ENCODE results near the gene FAM107B.

The FAM107B gene

DNA sequence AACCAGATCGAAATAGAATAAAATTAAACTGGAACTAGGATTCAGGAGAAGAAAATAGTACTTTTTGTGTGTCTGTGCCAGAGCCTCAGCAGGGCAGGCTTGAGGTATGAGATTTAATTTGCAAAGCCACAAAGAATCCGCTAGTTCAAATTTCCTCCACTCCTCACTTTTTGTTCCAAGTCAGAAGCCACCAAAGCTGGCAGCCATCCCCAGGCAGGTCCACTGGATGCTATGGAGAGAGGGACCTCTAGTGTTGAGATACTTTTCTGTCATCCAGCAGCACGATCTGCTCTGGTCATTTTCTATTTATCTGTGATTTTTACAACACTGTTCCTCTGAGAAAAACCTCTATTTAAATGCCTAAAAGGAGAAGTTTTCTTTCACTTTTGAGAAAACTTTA, 296.1 kb downstream of the FAM107B start:
- TF ChIP-seq ZNF626 (tag by site-specific recombination; IDR thresholded peaks at IDR 0.05) (no peak), ZEB2 (tag by site-specific recombination; IDR thresholded peaks at IDR 0.05) (no peak), ZNF521 (tag by site-specific recombination; IDR thresholded peaks at IDR 0.05) (no peak), ZNF654 (tag by site-specific recombination; IDR thresholded peaks at IDR 0.05; ENCODE audit: low read depth) (peak; percentile 94), ZNF292 (tag by site-specific recombination; IDR thresholded peaks at IDR 0.05; ENCODE audit: borderline replicate concordance, low read depth) (no peak), TRIM28 (IDR thresholded peaks at IDR 0.05; ENCODE audit: borderline replicate concordance, low read length) (no peak), ZNF248 (tag by site-specific recombination; IDR thresholded peaks at IDR 0.05) (no peak), ZNF341 (tag by site-specific recombination; IDR thresholded peaks at IDR 0.05; ENCODE audit: low read depth) (no peak), ZNF571 (tag by site-specific recombination; IDR thresholded peaks at IDR 0.05) (no peak), ZNF121 (tag by site-specific recombination; IDR thresholded peaks at IDR 0.05) (no peak), SCRT2 (tag by site-specific recombination; IDR thresholded peaks at IDR 0.05) (no peak), KLF7 (tag by site-specific recombination; IDR thresholded peaks at IDR 0.05; ENCODE audit: borderline replicate concordance) (no peak), ZNF660 (tag by site-specific recombination; IDR thresholded peaks at IDR 0.05) (peak; percentile 18; the same call in 1 of the 2 replicates), HOXD13 (CRISPR knock-in tag; IDR thresholded peaks at IDR 0.05; ENCODE audit: borderline replicate concordance) (no peak), ZNF544 (tag by site-specific recombination; IDR thresholded peaks at IDR 0.05) (no peak), ZSCAN30 (tag by site-specific recombination; IDR thresholded peaks at IDR 0.05) (0 out of 2 replicates have a peak, but pooled peaks have one; percentile 36), ZNF48 (tag by site-specific recombination; IDR thresholded peaks at IDR 0.05) (no peak)
- TF ChIP-seq, protein P1, sequence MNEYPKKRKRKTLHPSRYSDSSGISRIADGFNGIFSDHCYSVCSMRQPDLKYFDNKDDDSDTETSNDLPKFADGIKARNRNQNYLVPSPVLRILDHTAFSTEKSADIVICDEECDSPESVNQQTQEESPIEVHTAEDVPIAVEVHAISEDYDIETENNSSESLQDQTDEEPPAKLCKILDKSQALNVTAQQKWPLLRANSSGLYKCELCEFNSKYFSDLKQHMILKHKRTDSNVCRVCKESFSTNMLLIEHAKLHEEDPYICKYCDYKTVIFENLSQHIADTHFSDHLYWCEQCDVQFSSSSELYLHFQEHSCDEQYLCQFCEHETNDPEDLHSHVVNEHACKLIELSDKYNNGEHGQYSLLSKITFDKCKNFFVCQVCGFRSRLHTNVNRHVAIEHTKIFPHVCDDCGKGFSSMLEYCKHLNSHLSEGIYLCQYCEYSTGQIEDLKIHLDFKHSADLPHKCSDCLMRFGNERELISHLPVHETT (tag by site-specific recombination; IDR thresholded peaks at IDR 0.05) = no peak
- TF ChIP-seq, protein P2, sequence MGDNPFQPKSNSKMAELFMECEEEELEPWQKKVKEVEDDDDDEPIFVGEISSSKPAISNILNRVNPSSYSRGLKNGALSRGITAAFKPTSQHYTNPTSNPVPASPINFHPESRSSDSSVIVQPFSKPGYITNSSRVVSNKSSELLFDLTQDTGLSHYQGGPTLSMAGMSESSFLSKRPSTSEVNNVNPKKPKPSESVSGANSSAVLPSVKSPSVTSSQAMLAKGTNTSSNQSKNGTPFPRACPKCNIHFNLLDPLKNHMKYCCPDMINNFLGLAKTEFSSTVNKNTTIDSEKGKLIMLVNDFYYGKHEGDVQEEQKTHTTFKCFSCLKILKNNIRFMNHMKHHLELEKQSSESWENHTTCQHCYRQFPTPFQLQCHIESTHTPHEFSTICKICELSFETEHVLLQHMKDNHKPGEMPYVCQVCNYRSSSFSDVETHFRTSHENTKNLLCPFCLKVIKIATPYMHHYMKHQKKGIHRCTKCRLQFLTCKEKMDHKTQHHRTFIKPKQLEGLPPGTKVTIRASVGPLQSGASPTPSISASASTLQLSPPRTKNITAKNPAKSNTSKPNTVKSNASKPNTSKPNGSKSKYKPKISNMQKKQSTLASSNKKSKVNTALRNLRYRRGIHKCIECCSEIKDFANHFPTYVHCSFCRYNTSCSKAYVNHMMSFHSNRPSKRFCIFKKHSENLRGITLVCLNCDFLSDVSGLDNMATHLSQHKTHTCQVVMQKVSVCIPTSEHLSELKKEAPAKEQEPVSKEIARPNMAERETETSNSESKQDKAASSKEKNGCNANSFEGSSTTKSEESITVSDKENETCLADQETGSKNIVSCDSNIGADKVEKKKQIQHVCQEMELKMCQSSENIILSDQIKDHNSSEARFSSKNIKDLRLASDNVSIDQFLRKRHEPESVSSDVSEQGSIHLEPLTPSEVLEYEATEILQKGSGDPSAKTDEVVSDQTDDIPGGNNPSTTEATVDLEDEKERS (tag by site-specific recombination; IDR thresholded peaks at IDR 0.05) = no peak
- H3K9me3 ChIP-seq (ENCODE audit: control insufficient read depth, insufficient read depth, low read depth, low read length) = no peaks in the 10 kb centered on the region
- ChIA-PET POLR2A (interaction anchor here (0.7 kb wide), 1 partner anchor 123 kb away, joined by 7 read pairs; no protein-coding TSS in a partner anchor), CTCF (interaction anchor here (0.6 to 7.2 kb wide), 12 partner anchors 9 to 676 kb away, joined by 3 to 115 read pairs (median 4); no protein-coding TSS in a partner anchor)
- no peak overlapping the region for H3K27ac ChIP-seq (ENCODE audit: extremely low read depth, low read depth, low read length)
- H3K4me1 ChIP-seq (ENCODE audit: control insufficient read depth, insufficient read depth, low read length) = no peaks in the 10 kb centered on the region
- H3K4me3 ChIP-seq (ENCODE audit: low read depth, low read length) = no peak overlapping the region
- H3K36me3 ChIP-seq (ENCODE audit: control insufficient read depth in 2 of 2, insufficient read depth in 1 of 2, low read length in 2 of 2) = no peaks in the 10 kb centered on the region

DNA sequence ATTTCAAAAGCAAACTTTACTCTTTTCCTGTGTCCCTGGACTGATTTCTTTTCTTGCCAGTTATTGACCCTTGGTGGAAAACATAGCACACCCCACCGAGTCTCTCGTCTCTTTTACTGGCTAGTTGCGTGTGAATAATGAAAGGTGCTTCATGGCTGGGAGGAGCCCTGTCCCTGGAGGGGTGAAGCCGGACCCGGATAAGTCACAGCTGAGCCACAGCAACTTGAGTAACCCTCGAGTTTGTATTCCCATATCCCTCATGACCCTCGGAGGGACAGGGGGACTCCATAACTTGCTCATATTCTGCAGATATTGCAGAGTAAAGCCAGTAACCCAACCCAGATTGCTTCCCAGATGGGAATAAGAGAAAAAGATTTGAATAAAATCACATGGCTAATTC, 296.5 kb downstream of the FAM107B start:
- CTCF ChIA-PET = interaction anchor here (0.6 to 7.2 kb wide), 12 partner anchors 9 to 675 kb away, joined by 3 to 115 read pairs (median 4); no protein-coding TSS in a partner anchor
- H3K9me3 ChIP-seq (ENCODE audit: control insufficient read depth, insufficient read depth, low read depth, low read length) = no peaks in the 10 kb centered on the region
- H3K4me3 ChIP-seq (ENCODE audit: low read depth, low read length) = no peak overlapping the region
- H3K4me1 ChIP-seq (ENCODE audit: control insufficient read depth, insufficient read depth, low read length) = no peaks in the 10 kb centered on the region
- no peaks in the 10 kb centered on the region for H3K36me3 ChIP-seq (ENCODE audit: control insufficient read depth in 2 of 2, insufficient read depth in 1 of 2, low read length in 2 of 2)
- TF ChIP-seq ZBTB21 (tag by site-specific recombination; IDR thresholded peaks at IDR 0.05) = no peak
- TF ChIP-seq ZNF514 (tag by site-specific recombination; IDR thresholded peaks at IDR 0.05) = no peak
- POLR2A ChIA-PET = interaction anchor here (1.5 kb wide), 1 partner anchor 81 kb away, joined by 5 read pairs; no protein-coding TSS in a partner anchor
- no peak overlapping the region for H3K27ac ChIP-seq (ENCODE audit: extremely low read depth, low read depth, low read length)

All from HEK293 (cell line).